Endothelial cell of coronary artery (primary cell): ENCODE data around the gene TIGIT. TPM values are rescaled to one million over a fixed set of nuclear protein-coding genes. Genes with fewer than 3 reads are reported as not detected.

Experiments
- total RNA-seq: library from RNA; depleted of rRNA; stranded (reverse); fragments of >200 nt; gene quantifications from 2 replicates; pipeline ENCODE4 v1.2.3, GENCODE V29; 2014

Gene TIGIT
- not detected in 2 replicates for total RNA-seq

GRCh38 chr3:114293838-114294535, at the start of gene TIGIT:
Gene TIGIT (plus strand): TSS chr3:114294028. CDS start chr3:114294062, 34 bp downstream.

Other genes starting within 250 kb of the TIGIT start
- gene CCDC191, start 237.5 kb upstream of the TIGIT start, total RNA-seq, result 1.6 and 2.2 TPM in 2 replicates
- 30.5 and 33.0 TPM in 2 replicates for gene QTRT2, start 237.3 kb upstream of the TIGIT start, total RNA-seq
- gene DRD3, start 115.0 kb upstream of the TIGIT start, total RNA-seq, result not detected in 2 replicates
- gene ZNF80, start 56.5 kb upstream of the TIGIT start, total RNA-seq, result not detected in 2 replicates